Tibial nerve (tissue), 4 donors: Measurements from ENCODE around the gene SUSD4. TPM values are rescaled to one million over a fixed set of nuclear protein-coding genes. Genes with fewer than 3 reads are reported as not detected.

Source experiments
- DNase-seq, 2 donors: peaks; one replicate each; pipeline ENCODE4 v3.0.0-alpha.2; 2019; ENCODE audit warnings: low spot score in 2 of 2
- H3K27ac ChIP-seq, 4 donors: fragments of 200-600 bp; sonication (generic) in 3 of 4; one replicate each; pipeline ENCODE4 v1.5.1; 2017 to 2019; ENCODE audit warnings: mild to moderate bottlenecking in 1 of 4
- H3K27me3 ChIP-seq, 2 donors: fragments of 200-600 bp; sonication (generic) in 1 of 2; one replicate each; pipeline versions ENCODE4 v1.5.1 to v1.6.0; 2017 to 2019
- H3K36me3 ChIP-seq, 3 donors: fragments of 200-600 bp; sonication (generic); one replicate each; pipeline ENCODE4 v1.5.1; 2018 to 2019
- H3K4me1 ChIP-seq, 4 donors: fragments of 200-600 bp; sonication (generic) in 3 of 4; one replicate each; pipeline ENCODE4 v1.5.1; 2017 to 2019
- H3K4me3 ChIP-seq, 4 donors: fragments of 200-600 bp; sonication (generic) in 3 of 4; one replicate each; pipeline ENCODE4 v1.5.1; 2017 to 2019; ENCODE audit warnings: mild to moderate bottlenecking in 1 of 4, moderate library complexity in 1 of 4
- H3K9me3 ChIP-seq, 4 donors: fragments of 200-600 bp; sonication (generic) in 3 of 4; one replicate each; pipeline ENCODE4 v1.5.1; 2017 to 2019
- EP300 ChIP-seq, 2 donors: sonication (generic); formaldehyde crosslinking; IDR thresholded peaks; one replicate each; pipeline ENCODE4 v1.6.1; 2017; ENCODE audit warnings: antibody characterized with exemption in 2 of 2, mild to moderate bottlenecking in 1 of 2
- POLR2A ChIP-seq, 2 donors: fragments of 450-650 bp; IDR thresholded peaks; one replicate each; pipeline ENCODE4 v1.6.1; 2017; ENCODE audit warnings: antibody characterized with exemption in 2 of 2, mild to moderate bottlenecking in 2 of 2, moderate library complexity in 2 of 2
- WGBS, 2 donors: methylation state at CpG; one replicate each; pipeline ENCODE4 v1.1.5; 2018; 5-methylcytosine and 5-hydroxymethylcytosine counted together
- total RNA-seq, 4 donors: library from RNA; depleted of rRNA; stranded (reverse); fragments of >200 nt; gene quantifications; one replicate each; pipeline ENCODE4 v1.1.0, GENCODE V29; 2016
- TF ChIP-seq, protein P1 (sequence below), 5 experiments: fragments of 200-600 bp in 3 of 5; fragments of 450-650 bp in 2 of 5; sonication (generic) in 3 of 5; IDR thresholded peaks; one replicate each; pipeline ENCODE4 v1.5.1; 2016 to 2019; ENCODE audit warnings: antibody characterized with exemption in 5 of 5, mild to moderate bottlenecking in 3 of 5, moderate library complexity in 2 of 5

The SUSD4 gene
- total RNA-seq, 4 donors from 2014 or later = not detected

GRCh38 chr1:223337174-223337869, 26.7 kb downstream of the SUSD4 start:
- Histone ChIP-seq H3K27me3 (no peaks in the 10 kb centered on the region), H3K27ac (no peak overlapping the region), H3K4me1 (no peaks in the 10 kb centered on the region), H3K9me3 (no peaks in the 10 kb centered on the region), H3K4me3 (no peak overlapping the region), H3K36me3 (no peaks in the 10 kb centered on the region)
- 61 to 66% methylated on average over 6 of the region's 6 CpGs for WGBS, 2 donors
- DNase-seq = no peak
- TF ChIP-seq POLR2A (IDR thresholded peaks at IDR 0.05) (no peak), EP300 (IDR thresholded peaks at IDR 0.05) (no peak)
- TF ChIP-seq, protein P1, sequence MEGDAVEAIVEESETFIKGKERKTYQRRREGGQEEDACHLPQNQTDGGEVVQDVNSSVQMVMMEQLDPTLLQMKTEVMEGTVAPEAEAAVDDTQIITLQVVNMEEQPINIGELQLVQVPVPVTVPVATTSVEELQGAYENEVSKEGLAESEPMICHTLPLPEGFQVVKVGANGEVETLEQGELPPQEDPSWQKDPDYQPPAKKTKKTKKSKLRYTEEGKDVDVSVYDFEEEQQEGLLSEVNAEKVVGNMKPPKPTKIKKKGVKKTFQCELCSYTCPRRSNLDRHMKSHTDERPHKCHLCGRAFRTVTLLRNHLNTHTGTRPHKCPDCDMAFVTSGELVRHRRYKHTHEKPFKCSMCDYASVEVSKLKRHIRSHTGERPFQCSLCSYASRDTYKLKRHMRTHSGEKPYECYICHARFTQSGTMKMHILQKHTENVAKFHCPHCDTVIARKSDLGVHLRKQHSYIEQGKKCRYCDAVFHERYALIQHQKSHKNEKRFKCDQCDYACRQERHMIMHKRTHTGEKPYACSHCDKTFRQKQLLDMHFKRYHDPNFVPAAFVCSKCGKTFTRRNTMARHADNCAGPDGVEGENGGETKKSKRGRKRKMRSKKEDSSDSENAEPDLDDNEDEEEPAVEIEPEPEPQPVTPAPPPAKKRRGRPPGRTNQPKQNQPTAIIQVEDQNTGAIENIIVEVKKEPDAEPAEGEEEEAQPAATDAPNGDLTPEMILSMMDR (IDR thresholded peaks at IDR 0.05) = no peak

DNA sequence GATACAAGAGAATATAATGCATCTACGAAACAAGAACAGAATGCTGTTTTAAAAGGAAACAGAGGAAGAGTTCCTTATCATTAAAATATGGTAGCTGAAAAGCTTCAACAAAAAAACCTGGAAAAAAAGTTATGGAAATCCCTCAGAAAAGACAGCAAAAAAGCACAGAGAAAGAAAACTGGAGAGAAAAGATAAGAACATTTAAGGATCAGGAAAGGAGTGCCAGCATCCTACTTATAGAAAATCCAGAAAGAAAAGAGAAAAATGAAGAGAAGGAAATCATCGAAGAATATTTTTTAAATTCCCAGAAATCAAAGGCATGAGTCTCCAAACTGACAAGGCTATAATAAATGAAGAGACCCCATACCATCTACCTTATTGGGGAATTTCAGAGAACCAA, 29.8 kb downstream of the SUSD4 start:
- H3K9me3 ChIP-seq = no peaks in the 10 kb centered on the region
- 93 to 97% methylated on average over 2 of the region's 2 CpGs for WGBS, 2 donors
- H3K4me3 ChIP-seq = no peak overlapping the region
- H3K4me1 ChIP-seq = peaks cover 0 to 10% (median 0%) of the 10 kb centered on the region in 4 donors
- no peak overlapping the region for H3K27ac ChIP-seq
- TF ChIP-seq POLR2A (IDR thresholded peaks at IDR 0.05) = no peak
- TF ChIP-seq, protein P1 (IDR thresholded peaks at IDR 0.05) = no peak
- TF ChIP-seq EP300 (IDR thresholded peaks at IDR 0.05) = no peak
- no peaks in the 10 kb centered on the region for H3K27me3 ChIP-seq
- H3K36me3 ChIP-seq = no peaks in the 10 kb centered on the region
- no peak for DNase-seq

DNA sequence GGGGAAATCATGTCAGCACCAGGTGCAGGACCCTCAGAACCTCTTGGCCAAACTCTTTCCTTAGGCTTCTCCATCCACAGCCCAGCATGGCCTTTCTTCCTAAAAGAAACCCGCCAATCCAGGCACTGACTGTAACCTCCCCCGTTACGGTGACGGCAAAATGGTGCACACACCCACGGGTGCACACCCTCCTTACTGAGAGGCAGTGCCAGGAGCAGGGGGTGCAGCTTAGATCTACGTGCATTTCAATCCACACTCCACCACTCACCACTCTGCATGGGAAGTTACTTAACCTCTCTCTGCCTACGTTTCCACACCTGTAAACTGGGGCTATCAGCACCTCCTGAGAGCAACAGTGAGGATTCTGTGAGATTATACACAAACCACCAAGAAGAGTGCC, 31.0 kb downstream of the SUSD4 start:
- TF ChIP-seq EP300 (IDR thresholded peaks at IDR 0.05) (no peak), POLR2A (IDR thresholded peaks at IDR 0.05) (no peak)
- TF ChIP-seq, protein P1 (IDR thresholded peaks at IDR 0.05) = no peak
- Histone ChIP-seq H3K4me3 (no peak overlapping the region), H3K27me3 (no peaks in the 10 kb centered on the region), H3K4me1 (peaks cover 0 to 10% (median 0%) of the 10 kb centered on the region in 4 donors), H3K36me3 (no peaks in the 10 kb centered on the region), H3K9me3 (no peaks in the 10 kb centered on the region), H3K27ac (no peak overlapping the region)
- 85 to 95% methylated on average over 7 of the region's 7 CpGs for WGBS, 2 donors
- DNase-seq = no peak

- H3K4me1 ChIP-seq = peaks cover 0 to 10% (median 0%) of the 10 kb centered on the region in 4 donors
- no peaks in the 10 kb centered on the region for H3K36me3 ChIP-seq
- no peaks in the 10 kb centered on the region for H3K27me3 ChIP-seq
- no peaks in the 10 kb centered on the region for H3K9me3 ChIP-seq
- 5 to 33% methylated on average over 1 of the region's 1 CpG for WGBS, 2 donors
- no peak overlapping the region for H3K27ac ChIP-seq
- DNase-seq = no peak
- no peak overlapping the region for H3K4me3 ChIP-seq
- TF ChIP-seq EP300 (IDR thresholded peaks at IDR 0.05) (no peak), POLR2A (IDR thresholded peaks at IDR 0.05) (no peak)
- TF ChIP-seq, protein P1 (IDR thresholded peaks at IDR 0.05) = no peak
Measured at GRCh38 chr1:223331929-223332328, 32.0 kb downstream of the SUSD4 start.

DNA sequence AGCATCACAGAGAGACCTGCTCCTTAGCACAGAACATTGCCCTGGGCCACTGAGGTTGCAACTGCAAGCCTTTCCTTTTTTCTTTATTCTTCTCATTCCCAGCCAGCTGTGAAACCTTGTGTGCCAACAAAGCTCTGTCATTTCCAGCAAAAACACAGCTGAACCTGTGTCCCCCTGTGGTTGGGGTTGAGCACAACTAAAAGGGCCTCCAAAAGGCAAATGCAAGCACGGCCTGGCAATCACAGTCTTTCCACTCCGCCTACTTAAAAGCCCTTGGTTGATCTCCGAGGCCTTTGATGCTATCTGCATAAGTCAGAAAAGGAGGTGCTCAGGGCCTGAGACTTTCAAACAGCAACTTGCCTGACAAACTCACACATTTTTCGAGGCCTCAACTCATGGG, 32.7 kb downstream of the SUSD4 start:
- Histone ChIP-seq H3K36me3 (no peaks in the 10 kb centered on the region), H3K4me3 (no peak overlapping the region), H3K4me1 (peaks cover 0 to 10% (median 0%) of the 10 kb centered on the region in 4 donors), H3K27me3 (no peaks in the 10 kb centered on the region), H3K27ac (no peak overlapping the region), H3K9me3 (no peaks in the 10 kb centered on the region)
- no peak for TF ChIP-seq POLR2A (IDR thresholded peaks at IDR 0.05)
- TF ChIP-seq, protein P1 (IDR thresholded peaks at IDR 0.05) = no peak
- TF ChIP-seq EP300 (IDR thresholded peaks at IDR 0.05) = no peak
- no peak for DNase-seq
- 49 to 55% methylated on average over 4 of the region's 4 CpGs for WGBS, 2 donors
